C4-2B (cell line): ENCODE measurements around the gene ICAM4.
"Not testable (repeated sequence)": the region's sequence is repeated elsewhere in the genome, so short reads cannot be mapped to it uniquely, and the experiment has no call there.

Source experiments
- H3K27ac ChIP-seq: fragments of 450-650 bp; 2 replicates; pipeline ENCODE4 v1.5.1; 2017
- CTCF ChIP-seq: fragments of 450-650 bp; conservative IDR thresholded peaks from 2 replicates; pipeline ENCODE4 v1.5.1; 2017; ENCODE audit warnings: mild to moderate bottlenecking
- ZFX ChIP-seq: fragments of 450-650 bp; IDR thresholded peaks from 2 replicates; pipeline ENCODE4 v1.6.1; 2017

Gene ICAM4

DNA sequence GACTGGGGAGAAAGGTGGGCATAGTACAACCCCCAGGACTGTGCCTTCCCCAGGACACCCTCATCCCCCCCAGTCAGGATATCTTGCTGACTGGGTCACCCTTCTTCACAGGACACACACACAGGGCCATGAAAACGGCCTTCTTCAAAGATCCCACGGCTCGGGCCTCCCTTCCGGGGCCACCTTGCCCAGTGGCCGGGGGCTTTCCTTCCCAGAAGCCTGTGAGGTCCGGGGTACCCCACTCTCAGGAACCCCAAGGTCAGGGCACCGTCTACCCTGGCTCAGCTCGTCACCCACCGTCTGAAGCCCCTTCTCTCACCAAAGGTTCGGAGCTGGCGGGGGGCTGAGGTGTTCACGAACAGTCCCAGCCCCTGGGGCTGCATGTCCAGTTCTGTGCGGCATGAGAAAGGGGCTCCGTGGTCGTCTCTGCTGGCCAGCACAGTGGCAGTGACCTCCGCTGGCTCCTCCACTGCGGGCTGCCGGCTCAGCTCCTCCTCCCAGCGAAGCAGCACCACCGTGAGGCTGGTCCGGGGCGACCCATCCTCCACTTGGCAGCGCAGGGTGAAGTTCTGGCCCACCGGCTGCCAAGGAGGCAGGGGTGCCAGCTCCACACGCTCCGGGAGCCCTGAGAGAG lies 48.7 kb downstream of the ICAM4 start:
- no peak for TF ChIP-seq ZFX
- TF ChIP-seq CTCF, result no peak
- H3K27ac ChIP-seq, result peak overlapping the region; percentile 84; the same call in 1 of the 2 replicates

GRCh38 chr19:10336725-10337124 lies 50.0 kb downstream of the ICAM4 start:
- H3K27ac ChIP-seq, result not testable (repeated sequence)
